ENCODE results near the gene RER1. TPM values are rescaled to one million over a fixed set of nuclear protein-coding genes. Genes with fewer than 3 reads are reported as not detected.

RER1 gene
- total and polyA plus RNA-seq, 7 donors = 68.8 to 119 (median 90.0) TPM

DNA sequence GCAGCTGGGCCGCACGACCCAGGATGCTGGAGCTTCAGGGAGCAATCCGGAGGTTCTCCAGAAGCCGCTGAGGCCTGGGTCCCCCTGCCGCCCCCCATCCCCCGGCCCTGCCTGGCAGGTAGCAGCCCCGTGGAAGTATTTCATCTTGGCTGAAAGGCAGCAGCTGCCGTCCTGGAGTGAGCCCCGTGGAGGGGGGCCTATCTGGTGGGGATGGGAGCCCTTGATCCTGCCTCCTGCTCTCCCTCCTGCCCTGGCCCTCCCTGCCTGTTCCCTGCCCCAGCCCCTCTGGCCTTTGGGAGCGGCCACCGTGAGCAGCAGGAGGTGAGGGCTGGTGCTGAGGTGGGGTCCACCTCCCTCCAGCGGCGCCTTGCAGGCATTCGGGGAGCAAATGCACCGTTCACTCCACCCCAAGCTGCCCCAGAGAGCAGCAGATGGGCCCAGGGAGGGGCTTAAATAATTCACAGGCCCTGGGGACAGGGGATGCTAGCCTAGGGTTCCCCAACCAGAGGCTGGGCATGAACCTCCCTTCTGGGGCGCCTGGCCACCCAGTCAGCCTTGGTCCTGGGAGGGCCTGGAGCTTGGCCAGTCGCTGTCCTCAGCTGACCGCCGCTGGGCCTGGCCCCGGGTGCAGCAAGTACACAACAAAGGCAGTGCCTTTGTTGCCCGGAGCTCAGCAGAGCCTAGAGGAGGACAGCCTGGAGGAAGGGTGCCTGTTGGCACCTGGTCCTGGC lies 60.7 kb downstream of the RER1 start:
- no peaks in the 10 kb centered on the region for H3K4me1 ChIP-seq
- 33 to 40% (median 34%) methylated on average over 20 to 21 of the region's 21 CpGs for WGBS, 3 donors
- ATAC-seq = no peak
- TF ChIP-seq, protein P1, sequence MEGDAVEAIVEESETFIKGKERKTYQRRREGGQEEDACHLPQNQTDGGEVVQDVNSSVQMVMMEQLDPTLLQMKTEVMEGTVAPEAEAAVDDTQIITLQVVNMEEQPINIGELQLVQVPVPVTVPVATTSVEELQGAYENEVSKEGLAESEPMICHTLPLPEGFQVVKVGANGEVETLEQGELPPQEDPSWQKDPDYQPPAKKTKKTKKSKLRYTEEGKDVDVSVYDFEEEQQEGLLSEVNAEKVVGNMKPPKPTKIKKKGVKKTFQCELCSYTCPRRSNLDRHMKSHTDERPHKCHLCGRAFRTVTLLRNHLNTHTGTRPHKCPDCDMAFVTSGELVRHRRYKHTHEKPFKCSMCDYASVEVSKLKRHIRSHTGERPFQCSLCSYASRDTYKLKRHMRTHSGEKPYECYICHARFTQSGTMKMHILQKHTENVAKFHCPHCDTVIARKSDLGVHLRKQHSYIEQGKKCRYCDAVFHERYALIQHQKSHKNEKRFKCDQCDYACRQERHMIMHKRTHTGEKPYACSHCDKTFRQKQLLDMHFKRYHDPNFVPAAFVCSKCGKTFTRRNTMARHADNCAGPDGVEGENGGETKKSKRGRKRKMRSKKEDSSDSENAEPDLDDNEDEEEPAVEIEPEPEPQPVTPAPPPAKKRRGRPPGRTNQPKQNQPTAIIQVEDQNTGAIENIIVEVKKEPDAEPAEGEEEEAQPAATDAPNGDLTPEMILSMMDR (IDR thresholded peaks at IDR 0.05) = no peak
- peaks cover 0 to 56% (median 18%) of the 10 kb centered on the region in 3 donors for H3K27me3 ChIP-seq (ENCODE audit: insufficient read depth in 3 of 3, low read length in 2 of 3)
- no peak overlapping the region for H3K27ac ChIP-seq
- intact Hi-C loops (cut with DNase I) = no loop called here
- H3K36me3 ChIP-seq (ENCODE audit: insufficient read depth in 1 of 2, low read depth in 1 of 2) = no peaks in the 10 kb centered on the region
- H3K4me3 ChIP-seq = no peak overlapping the region
- no peak for DNase-seq
- no peaks in the 10 kb centered on the region for H3K9me3 ChIP-seq

DNA sequence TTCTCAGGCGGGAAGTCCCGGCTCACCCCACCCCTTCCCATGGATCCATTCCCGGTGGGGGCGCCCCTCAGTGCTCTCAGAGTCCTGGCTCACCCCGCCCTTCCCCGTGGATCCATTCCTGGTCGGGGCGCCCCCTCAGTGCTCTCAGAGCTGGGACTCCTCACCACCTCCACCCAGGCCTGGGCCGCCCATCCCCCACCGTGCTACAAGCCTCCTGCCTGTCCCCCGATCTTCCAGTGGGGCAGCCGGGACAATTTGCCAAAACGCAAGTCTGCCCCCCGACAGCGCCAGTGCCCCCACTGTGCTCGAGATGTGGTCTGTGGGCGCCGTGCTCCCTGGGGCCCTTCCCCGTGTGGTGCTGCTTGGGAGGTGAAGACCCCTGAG lies 61.3 kb downstream of the RER1 start:
- WGBS, 3 donors = 67 to 81% (median 68%) methylated on average over 16 to 19 of the region's 19 CpGs
- no peak for ATAC-seq
- Histone ChIP-seq H3K36me3 (ENCODE audit: insufficient read depth in 1 of 2, low read depth in 1 of 2) (no peaks in the 10 kb centered on the region), H3K4me1 (no peaks in the 10 kb centered on the region), H3K27me3 (ENCODE audit: insufficient read depth in 3 of 3, low read length in 2 of 3) (peaks cover 0 to 54% (median 18%) of the 10 kb centered on the region in 3 donors), H3K9me3 (no peaks in the 10 kb centered on the region), H3K4me3 (no peak overlapping the region), H3K27ac (no peak overlapping the region)
- TF ChIP-seq, protein P1 (IDR thresholded peaks at IDR 0.05) = no peak
- no peak for DNase-seq
- intact Hi-C loops (cut with DNase I) = no loop called here

DNA sequence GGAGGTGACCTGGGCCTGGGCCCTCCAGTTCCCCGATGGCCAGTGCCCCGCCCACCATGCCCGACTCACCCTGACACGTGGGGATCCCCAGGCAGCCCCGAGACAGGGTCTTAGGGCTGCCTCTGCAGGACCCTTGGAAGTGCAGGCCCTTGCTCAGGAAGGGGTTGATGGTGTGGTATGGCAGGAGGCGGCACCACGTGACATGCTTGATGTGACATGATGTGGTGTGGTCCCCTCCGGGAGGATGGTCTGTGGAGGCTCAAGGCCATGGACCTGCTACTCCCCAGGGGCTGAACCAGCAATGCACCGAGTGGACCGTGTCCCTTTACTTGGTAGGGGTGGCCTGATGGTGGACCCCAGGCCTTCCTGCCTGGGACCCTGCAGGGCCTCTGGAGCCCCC lies 62.6 kb downstream of the RER1 start:
- TF ChIP-seq, protein P1 (IDR thresholded peaks at IDR 0.05) = no peak
- intact Hi-C loops (cut with DNase I) = no loop called here
- no peaks in the 10 kb centered on the region for H3K9me3 ChIP-seq
- DNase-seq (no peak), ATAC-seq (no peak)
- WGBS, 3 donors = 68 to 73% (median 72%) methylated on average over 10 of the region's 10 CpGs
- H3K27me3 ChIP-seq (ENCODE audit: insufficient read depth in 3 of 3, low read length in 2 of 3) = peaks cover 0 to 45% (median 18%) of the 10 kb centered on the region in 3 donors
- no peaks in the 10 kb centered on the region for H3K4me1 ChIP-seq
- H3K36me3 ChIP-seq (ENCODE audit: insufficient read depth in 1 of 2, low read depth in 1 of 2) = no peaks in the 10 kb centered on the region
- H3K27ac ChIP-seq = no peak overlapping the region
- H3K4me3 ChIP-seq = no peak overlapping the region

Other genes starting within 250 kb of the RER1 start
- 10 to 100 TPM; 17.8 to 26.3 (median 19.4) TPM for gene FAAP20, start 197.1 kb upstream of the RER1 start, total RNA-seq
- 10 to 100 TPM; 22.1 to 48.1 (median 28.2) TPM for gene FAAP20, start 197.1 kb upstream of the RER1 start, polyA plus RNA-seq
- 10 to 100 TPM; 21.4 to 32.1 (median 30.3) TPM for gene SKI, start 163.5 kb upstream of the RER1 start, total RNA-seq
- gene SKI, start 163.5 kb upstream of the RER1 start, polyA plus RNA-seq = 10 to 100 TPM in 2 of 3 donors, 1 to 10 TPM in 1; 7.7 to 20.9 (median 18.3) TPM
- gene MORN1, start 287 bp upstream of the RER1 start, total RNA-seq = 1 to 10 TPM; 3.6 to 6.3 (median 4.5) TPM
- 1 to 10 TPM; 1.2 to 7.3 (median 3.1) TPM for gene MORN1, start 287 bp upstream of the RER1 start, polyA plus RNA-seq
- 10 to 100 TPM; 14.1 to 19.7 (median 17.1) TPM for gene PEX10, start 20.7 kb downstream of the RER1 start, total RNA-seq
- gene PEX10, start 20.7 kb downstream of the RER1 start, polyA plus RNA-seq = 10 to 100 TPM; 12.6 to 18.4 (median 16.2) TPM
- gene PLCH2, start 84.4 kb downstream of the RER1 start, total RNA-seq = under 1 TPM; 0.04 to 0.60 (median 0.13) TPM
- gene PLCH2, start 84.4 kb downstream of the RER1 start, polyA plus RNA-seq = under 1 TPM in 2 of 3 donors, not detected in 1; 0.05 to 0.12 TPM
- 10 to 100 TPM; 29.0 to 45.1 (median 35.3) TPM for gene PANK4, start 134.8 kb downstream of the RER1 start, total RNA-seq
- 10 to 100 TPM; 30.3 to 32.4 (median 31.9) TPM for gene PANK4, start 134.8 kb downstream of the RER1 start, polyA plus RNA-seq
- gene HES5, start 138.4 kb downstream of the RER1 start, total RNA-seq = under 1 TPM; 0.18 to 0.77 (median 0.45) TPM
- gene HES5, start 138.4 kb downstream of the RER1 start, polyA plus RNA-seq = under 1 TPM in 2 of 3 donors, not detected in 1; 0.13 to 0.14 TPM
- gene TNFRSF14, start 164.5 kb downstream of the RER1 start, total RNA-seq = 10 to 100 TPM in 2 of 4 donors, 1 to 10 TPM in 2; 6.2 to 10.6 (median 8.9) TPM
- 10 to 100 TPM in 1 of 3 donors, 1 to 10 TPM in 2; 6.6 to 10.8 (median 8.2) TPM for gene TNFRSF14, start 164.5 kb downstream of the RER1 start, polyA plus RNA-seq
- 1 to 10 TPM in 3 of 4 donors, under 1 TPM in 1; 0.97 to 3.9 (median 3.1) TPM for gene PRXL2B, start 194.9 kb downstream of the RER1 start, total RNA-seq
- gene PRXL2B, start 194.9 kb downstream of the RER1 start, polyA plus RNA-seq = 1 to 10 TPM; 1.8 to 3.0 (median 2.6) TPM
- gene MMEL1, start 241.2 kb downstream of the RER1 start, total RNA-seq = under 1 TPM in 2 of 4 donors, not detected in 2; 0.58 to 0.89 TPM
- under 1 TPM; 0.08 to 0.21 (median 0.16) TPM for gene MMEL1, start 241.2 kb downstream of the RER1 start, polyA plus RNA-seq

Data from psoas muscle (tissue), 8 donors.